Motor neuron (in vitro differentiated cells): ENCODE measurements around the gene MBTPS1. TPM values are rescaled to one million over a fixed set of nuclear protein-coding genes. Genes with fewer than 3 reads are reported as not detected.

ENCODE experiments used
- ATAC-seq, 8 experiments: fragments of 200-7000 bp; cut with Tn5 transposase; replicated peaks in 6 of 8; 2 replicates each; pipeline ENCODE4 v1.8.0; 2021; ENCODE audit warnings: mild to moderate bottlenecking in 8 of 8, moderate library complexity in 8 of 8
- H3K27ac ChIP-seq, 2 donors: fragments of 250-450 bp; sonication (Bioruptor Pico); 2 replicates each; pipeline ENCODE4 v1.9.0; 2021; ENCODE audit warnings: antibody characterized with exemption in 2 of 2, mild to moderate bottlenecking in 2 of 2, moderate library complexity in 1 of 2
- H3K4me1 ChIP-seq, 2 donors: fragments of 250-450 bp; sonication (Bioruptor Pico); replicated peaks in 1 of 2; 2 replicates each; pipeline ENCODE4 v1.6.1; 2021; ENCODE audit warnings: antibody characterized with exemption in 2 of 2, mild to moderate bottlenecking in 2 of 2, moderate library complexity in 1 of 2
- H3K4me3 ChIP-seq, 5 donors: fragments of 250-450 bp; sonication (Bioruptor Pico); 2 replicates each; pipeline ENCODE4 v1.9.0; 2021; ENCODE audit warnings: antibody characterized with exemption in 5 of 5, mild to moderate bottlenecking in 5 of 5, moderate library complexity in 4 of 5
- WGBS, 10 experiments: fragments of 450-650 bp; shearing (Covaris generic); methylation state at CpG; one replicate each; pipeline ENCODE4 v1.0.0; 2022; 5-methylcytosine and 5-hydroxymethylcytosine counted together
- in situ Hi-C, 9 experiments: fragments of 400-800 bp; cut with MboI; loops; one replicate each; pipeline ENCODE4 v1.15.0; 2021; ENCODE audit warnings: low sequenced_read_pairs in 9 of 9, low pct_unique_long_range_greater_than_20kb in 2 of 9; ENCODE audit not compliant: unreplicated experiment in 9 of 9
- total RNA-seq, 8 experiments: library from RNA; unstranded; fragments of 300-600 nt; gene quantifications; 2 replicates each; pipeline versions ENCODE4 v1.2.3 to v1.2.4, GENCODE V29; 2022

Gene MBTPS1
- total RNA-seq, 8 experiments from 2014 or later: 42.5 to 166 (median 62.3) TPM

- WGBS, 10 experiments: 80 to 100% (median 86%) methylated on average over 1 to 12 of the region's 14 CpGs; no CpG with 5 or more reads in 2 of the 10 experiments
- in situ Hi-C loops: loop anchor here in 3 of 9 experiments (10.0 to 25.0 kb wide), 3 partner anchors 83 to 406 kb away; no protein-coding TSS in a partner anchor
- no peaks in the 10 kb centered on the region for H3K4me1 ChIP-seq
- no peak overlapping the region for H3K27ac ChIP-seq
- no peak for ATAC-seq
- H3K4me3 ChIP-seq: no peak overlapping the region
These were observed 35.2 kb downstream of the MBTPS1 start for GRCh38 chr16:84081446-84081989.

GRCh38 chr16:84080813-84081212 is 35.9 kb downstream of the MBTPS1 start:
- Histone ChIP-seq H3K4me3 (no peak overlapping the region), H3K4me1 (no peaks in the 10 kb centered on the region), H3K27ac (no peak overlapping the region)
- in situ Hi-C loops: loop anchor here in 3 of 9 experiments (10.0 to 25.0 kb wide), 3 partner anchors 84 to 406 kb away; no protein-coding TSS in a partner anchor
- ATAC-seq: no peak
- WGBS, 10 experiments: 0 to 96% (median 88%) methylated on average over 1 to 6 of the region's 6 CpGs

- no peak for ATAC-seq
- in situ Hi-C loops: loop anchor here in 3 of 9 experiments (10.0 to 25.0 kb wide), 3 partner anchors 84 to 407 kb away; no protein-coding TSS in a partner anchor
- Histone ChIP-seq H3K4me3 (no peak overlapping the region), H3K4me1 (no peaks in the 10 kb centered on the region), H3K27ac (no peak overlapping the region)
- WGBS, 10 experiments: 78 to 100% (median 93%) methylated on average over 2 to 7 of the region's 8 CpGs; no CpG with 5 or more reads in 3 of the 10 experiments
These were observed 36.4 kb downstream of the MBTPS1 start for GRCh38 chr16:84080378-84080777.

- H3K4me1 ChIP-seq: no peaks in the 10 kb centered on the region
- no peak overlapping the region for H3K4me3 ChIP-seq
- H3K27ac ChIP-seq: no peak overlapping the region
- in situ Hi-C loops: loop anchor here in 3 of 9 experiments (10.0 to 25.0 kb wide), 3 partner anchors 85 to 408 kb away; no protein-coding TSS in a partner anchor
- ATAC-seq: no peak
- 81 to 100% (median 100%) methylated on average over 1 to 4 of the region's 6 CpGs; no CpG with 5 or more reads in 6 of the 10 experiments for WGBS, 10 experiments
These were observed 37.1 kb downstream of the MBTPS1 start for GRCh38 chr16:84079664-84080063.

GRCh38 chr16:84075376-84075775 is 41.4 kb downstream of the MBTPS1 start:
- ATAC-seq: no peak

GRCh38 chr16:84074721-84075120 is 42.0 kb downstream of the MBTPS1 start:
- H3K4me3 ChIP-seq: no peak overlapping the region
- no peak for ATAC-seq
- WGBS, 10 experiments: 100% methylated on average over 1 of the region's 3 CpGs; no CpG with 5 or more reads in 7 of the 10 experiments
- in situ Hi-C loops: loop anchor here in 4 of 9 experiments (25.0 kb wide), 2 partner anchors 112 to 413 kb away; partner anchors contain the start of genes NECAB2 (in 3 of the 4) and OSGIN1 (in 3 of the 4)
- no peaks in the 10 kb centered on the region for H3K4me1 ChIP-seq
- H3K27ac ChIP-seq: no peak overlapping the region

More at GRCh38 chr16:84075376-84075775, 41.4 kb downstream of the MBTPS1 start:
- WGBS, 10 experiments: 88 to 100% (median 97%) methylated on average over 1 to 7 of the region's 11 CpGs; no CpG with 5 or more reads in 2 of the 10 experiments
- no peaks in the 10 kb centered on the region for H3K4me1 ChIP-seq
- in situ Hi-C loops: loop anchor here in 1 of 9 experiments (25.0 kb wide), 1 partner anchor 412 kb away; no protein-coding TSS in a partner anchor
- no peak overlapping the region for H3K27ac ChIP-seq
- H3K4me3 ChIP-seq: no peak overlapping the region

GRCh38 chr16:84072014-84072413 is 44.7 kb downstream of the MBTPS1 start:
- no peaks in the 10 kb centered on the region for H3K4me1 ChIP-seq
- H3K4me3 ChIP-seq: no peak overlapping the region
- no peak for ATAC-seq
- 83 to 100% (median 94%) methylated on average over 1 to 9 of the region's 10 CpGs; no CpG with 5 or more reads in 2 of the 10 experiments for WGBS, 10 experiments
- H3K27ac ChIP-seq: no peak overlapping the region
- in situ Hi-C loops: loop anchor here in 3 of 9 experiments (25.0 kb wide), 1 partner anchor 110 kb away; the partner anchor contains the start of genes NECAB2 (in 3 of the 3) and OSGIN1 (in 3 of the 3)

- no peak for ATAC-seq
- WGBS, 10 experiments: 70 to 100% (median 92%) methylated on average over 1 to 8 of the region's 8 CpGs
- Histone ChIP-seq H3K4me3 (no peak overlapping the region), H3K4me1 (no peaks in the 10 kb centered on the region), H3K27ac (no peak overlapping the region)
- in situ Hi-C loops: loop anchor here in 3 of 9 experiments (25.0 kb wide), 1 partner anchor 109 kb away; the partner anchor contains the start of genes NECAB2 (in 3 of the 3) and OSGIN1 (in 3 of the 3)
These were observed 45.6 kb downstream of the MBTPS1 start for GRCh38 chr16:84071121-84071520.

- H3K4me3 ChIP-seq: no peak overlapping the region
- WGBS, 10 experiments: 67 to 100% (median 98%) methylated on average over 1 to 5 of the region's 6 CpGs; no CpG with 5 or more reads in 1 of the 10 experiments
- H3K27ac ChIP-seq: no peak overlapping the region
- in situ Hi-C loops: loop anchor here (10.0 to 25.0 kb wide), 3 partner anchors 105 to 115 kb away; partner anchors contain the start of genes NECAB2 (in 8 of the 9) and OSGIN1 (in 4 of the 9)
- ATAC-seq: no peak
- no peaks in the 10 kb centered on the region for H3K4me1 ChIP-seq
These were observed 47.2 kb downstream of the MBTPS1 start for GRCh38 chr16:84069540-84069939.

- H3K27ac ChIP-seq: no peak overlapping the region
- in situ Hi-C loops: loop anchor here (10.0 to 25.0 kb wide), 3 partner anchors 104 to 114 kb away; partner anchors contain the start of genes NECAB2 (in 8 of the 9) and OSGIN1 (in 4 of the 9)
- ATAC-seq: no peak
- no peak overlapping the region for H3K4me3 ChIP-seq
- no peaks in the 10 kb centered on the region for H3K4me1 ChIP-seq
- 40 to 100% (median 88%) methylated on average over 1 to 7 of the region's 13 CpGs; no CpG with 5 or more reads in 2 of the 10 experiments for WGBS, 10 experiments
These were observed 47.8 kb downstream of the MBTPS1 start for GRCh38 chr16:84068783-84069462.

GRCh38 chr16:84068041-84068440 is 48.7 kb downstream of the MBTPS1 start:
- no peak for ATAC-seq
- Histone ChIP-seq H3K4me1 (no peaks in the 10 kb centered on the region), H3K27ac (no peak overlapping the region), H3K4me3 (no peak overlapping the region)
- WGBS, 10 experiments: 86 to 100% (median 93%) methylated on average over 1 to 4 of the region's 8 CpGs; no CpG with 5 or more reads in 3 of the 10 experiments
- in situ Hi-C loops: loop anchor here (10.0 to 25.0 kb wide), 3 partner anchors 103 to 113 kb away; partner anchors contain the start of genes NECAB2 (in 8 of the 9) and OSGIN1 (in 4 of the 9)

- 50 to 100% (median 95%) methylated on average over 1 to 9 of the region's 9 CpGs; no CpG with 5 or more reads in 3 of the 10 experiments for WGBS, 10 experiments
- in situ Hi-C loops: loop anchor here (10.0 to 25.0 kb wide), 3 partner anchors 103 to 113 kb away; partner anchors contain the start of genes NECAB2 (in 8 of the 9) and OSGIN1 (in 4 of the 9)
- ATAC-seq: no peak
- Histone ChIP-seq H3K27ac (no peak overlapping the region), H3K4me3 (no peak overlapping the region), H3K4me1 (no peaks in the 10 kb centered on the region)
These were observed 49.1 kb downstream of the MBTPS1 start for GRCh38 chr16:84067640-84068039.
